Gastrocnemius medialis (tissue), 4 donors: Measurements from ENCODE around the gene APBA1.

Experiments used
- CTCF ChIP-seq, 5 experiments: fragments of 450-650 bp in 3 of 5; fragments of 200-600 bp in 2 of 5; sonication (generic) in 2 of 5; IDR thresholded peaks in 4 of 5; conservative IDR thresholded peaks in 1 of 5; 1 replicate in 4 of 5; 2 replicates in 1 of 5; pipeline ENCODE4 v1.5.1; 2016 to 2019; ENCODE audit warnings: antibody characterized with exemption in 5 of 5, mild to moderate bottlenecking in 3 of 5, moderate library complexity in 3 of 5
- POLR2A ChIP-seq, 2 donors: fragments of 450-650 bp; IDR thresholded peaks; one replicate each; pipeline ENCODE4 v1.6.1; 2017; ENCODE audit warnings: antibody characterized with exemption in 2 of 2, mild to moderate bottlenecking in 2 of 2, moderate library complexity in 2 of 2

DNA sequence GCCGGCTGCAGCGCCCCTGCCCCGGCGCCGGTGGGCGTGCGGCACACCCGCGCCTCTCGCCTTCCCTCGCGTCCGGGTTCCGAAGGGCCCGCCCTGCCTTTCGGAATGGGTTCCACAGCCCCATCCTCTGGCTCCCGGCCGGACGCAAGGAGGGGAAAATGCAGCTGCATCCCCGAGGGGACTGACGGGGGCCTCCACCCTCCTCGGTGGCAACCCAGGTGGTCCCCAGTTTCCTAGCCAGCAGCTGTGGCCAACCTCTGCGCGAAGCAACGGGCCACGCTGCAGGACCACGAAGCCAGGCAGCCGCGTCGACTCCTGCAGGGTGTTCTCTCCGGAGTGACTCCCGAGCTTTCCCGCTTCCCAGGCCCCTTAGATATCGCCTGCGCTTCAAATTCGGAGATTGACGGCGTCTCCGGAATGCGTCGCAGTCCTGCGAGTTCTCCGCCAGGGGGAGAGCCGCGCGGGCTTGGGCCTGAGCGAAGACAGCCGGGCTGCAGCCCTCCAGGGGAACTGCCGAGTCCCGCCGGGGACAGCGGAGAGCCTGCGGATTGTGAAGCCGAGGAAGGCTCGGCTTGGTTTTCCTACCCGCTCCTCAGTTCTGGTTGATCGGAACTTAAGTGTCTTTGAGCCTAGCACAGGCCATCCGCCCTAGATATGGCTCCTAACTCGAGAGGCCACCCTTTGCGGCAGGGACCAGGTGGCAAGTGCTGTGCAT, 582 bp upstream of the APBA1 start:
- TF ChIP-seq CTCF (IDR thresholded peaks at IDR 0.05 in 4 of 5, conservative IDR thresholded peaks at IDR 0.05 in 1 of 5) (peak; percentile 58 to 91 (median 84)), POLR2A (IDR thresholded peaks at IDR 0.05) (no peak)
